ENCODE measurements around the gene KRTAP5-7.
"Not testable (repeated sequence)": the region's sequence is repeated elsewhere in the genome, so short reads cannot be mapped to it uniquely, and the experiment has no call there.

The KRTAP5-7 gene

GRCh38 chr11:71532036-71532610 is 5.1 kb downstream of the KRTAP5-7 start:
- TF ChIP-seq EZH2 (IDR thresholded peaks at IDR 0.05; ENCODE audit: borderline replicate concordance, low read length): no peak
- TF ChIP-seq, protein P1, sequence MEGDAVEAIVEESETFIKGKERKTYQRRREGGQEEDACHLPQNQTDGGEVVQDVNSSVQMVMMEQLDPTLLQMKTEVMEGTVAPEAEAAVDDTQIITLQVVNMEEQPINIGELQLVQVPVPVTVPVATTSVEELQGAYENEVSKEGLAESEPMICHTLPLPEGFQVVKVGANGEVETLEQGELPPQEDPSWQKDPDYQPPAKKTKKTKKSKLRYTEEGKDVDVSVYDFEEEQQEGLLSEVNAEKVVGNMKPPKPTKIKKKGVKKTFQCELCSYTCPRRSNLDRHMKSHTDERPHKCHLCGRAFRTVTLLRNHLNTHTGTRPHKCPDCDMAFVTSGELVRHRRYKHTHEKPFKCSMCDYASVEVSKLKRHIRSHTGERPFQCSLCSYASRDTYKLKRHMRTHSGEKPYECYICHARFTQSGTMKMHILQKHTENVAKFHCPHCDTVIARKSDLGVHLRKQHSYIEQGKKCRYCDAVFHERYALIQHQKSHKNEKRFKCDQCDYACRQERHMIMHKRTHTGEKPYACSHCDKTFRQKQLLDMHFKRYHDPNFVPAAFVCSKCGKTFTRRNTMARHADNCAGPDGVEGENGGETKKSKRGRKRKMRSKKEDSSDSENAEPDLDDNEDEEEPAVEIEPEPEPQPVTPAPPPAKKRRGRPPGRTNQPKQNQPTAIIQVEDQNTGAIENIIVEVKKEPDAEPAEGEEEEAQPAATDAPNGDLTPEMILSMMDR (IDR thresholded peaks at IDR 0.05; ENCODE audit: low read length): no peak
- Histone ChIP-seq H3K4me2 (ENCODE audit: low read length) (no peak overlapping the region), H3K36me3 (ENCODE audit: insufficient read depth, low read length) (no peaks in the 10 kb centered on the region), H3K9me2 (ENCODE audit: low read depth, low read length) (no peaks in the 10 kb centered on the region), H4K20me1 (ENCODE audit: insufficient read depth, low read length) (no peaks in the 10 kb centered on the region), H3K4me1 (ENCODE audit: insufficient read depth, low read length, severe bottlenecking) (no peaks in the 10 kb centered on the region), H3K27me3 (ENCODE audit: insufficient read depth, low read length) (no peaks in the 10 kb centered on the region), H3K79me2 (ENCODE audit: insufficient read depth, low read length) (no peaks in the 10 kb centered on the region), H3K9ac (ENCODE audit: low read length) (no peak overlapping the region), H3K4me3 (ENCODE audit: low read depth, low read length, poor library complexity, severe bottlenecking) (no peak overlapping the region), H3K27ac (ENCODE audit: low read depth, low read length, poor library complexity, severe bottlenecking) (no peak overlapping the region), H2AFZ (ENCODE audit: low read length) (no peak overlapping the region), H3K9me3 (ENCODE audit: low read length) (no peaks in the 10 kb centered on the region), H3F3A (ENCODE audit: insufficient read depth, low read length) (no peaks in the 10 kb centered on the region)

DNA sequence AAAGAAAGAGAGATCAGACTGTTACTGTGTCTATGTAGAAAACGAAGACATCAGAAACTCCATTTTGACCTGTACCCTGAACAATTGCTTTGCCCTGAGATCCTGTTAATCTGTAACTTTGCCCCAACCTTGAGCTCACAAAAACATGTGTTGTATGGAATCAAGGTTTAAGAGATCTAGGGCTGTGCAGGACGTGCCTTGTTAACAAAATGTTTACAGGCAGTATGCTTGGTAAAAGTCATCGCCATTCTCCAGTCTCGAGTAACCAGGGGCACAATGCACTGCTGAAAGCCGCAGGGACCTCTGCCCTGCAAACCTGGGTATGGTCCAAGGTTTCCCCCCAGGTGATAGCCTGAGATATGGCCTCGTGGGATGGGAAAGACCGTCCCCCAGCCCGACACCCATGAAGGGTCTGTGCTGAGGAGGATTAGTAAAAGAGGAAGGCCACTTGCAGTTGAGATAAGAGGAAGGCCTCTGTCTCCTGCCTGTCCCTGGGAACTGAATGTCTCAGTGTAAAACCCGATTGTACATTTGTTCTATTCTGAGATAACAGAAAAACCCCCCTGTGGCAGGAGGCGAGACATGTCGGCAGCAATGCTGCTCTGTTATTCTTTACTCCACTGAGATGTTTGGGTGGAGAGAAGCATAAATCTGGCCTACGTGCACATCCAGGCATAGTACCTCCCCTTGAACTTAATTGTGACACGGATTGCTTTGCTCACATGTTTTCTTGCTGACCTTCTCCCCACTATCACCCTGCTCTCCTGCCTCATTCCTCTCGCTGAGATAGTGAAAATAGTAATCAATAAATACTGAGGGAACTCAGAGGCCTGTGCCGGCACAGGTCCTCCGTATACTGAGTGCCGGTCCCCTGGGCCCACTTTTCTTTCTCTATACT is 7.9 kb downstream of the KRTAP5-7 start:
- not testable (repeated sequence) for H3K4me2 ChIP-seq (ENCODE audit: low read length); H3K9me3 ChIP-seq (ENCODE audit: low read length); H3K36me3 ChIP-seq (ENCODE audit: insufficient read depth, low read length)

GRCh38 chr11:71535825-71536224 is 8.8 kb downstream of the KRTAP5-7 start:
- Histone ChIP-seq H3K79me2 (ENCODE audit: insufficient read depth, low read length) (no peaks in the 10 kb centered on the region), H3K36me3 (ENCODE audit: insufficient read depth, low read length) (no peaks in the 10 kb centered on the region), H3K9ac (ENCODE audit: low read length) (no peak overlapping the region), H3K27me3 (ENCODE audit: insufficient read depth, low read length) (no peaks in the 10 kb centered on the region), H4K20me1 (ENCODE audit: insufficient read depth, low read length) (no peaks in the 10 kb centered on the region), H3K4me3 (ENCODE audit: low read depth, low read length, poor library complexity, severe bottlenecking) (no peak overlapping the region), H3F3A (ENCODE audit: insufficient read depth, low read length) (no peaks in the 10 kb centered on the region), H3K27ac (ENCODE audit: low read depth, low read length, poor library complexity, severe bottlenecking) (no peak overlapping the region), H2AFZ (ENCODE audit: low read length) (no peak overlapping the region), H3K9me2 (ENCODE audit: low read depth, low read length) (no peaks in the 10 kb centered on the region), H3K4me2 (ENCODE audit: low read length) (no peak overlapping the region), H3K9me3 (ENCODE audit: low read length) (no peaks in the 10 kb centered on the region), H3K4me1 (ENCODE audit: insufficient read depth, low read length, severe bottlenecking) (no peaks in the 10 kb centered on the region)
- no peak for TF ChIP-seq EZH2 (IDR thresholded peaks at IDR 0.05; ENCODE audit: borderline replicate concordance, low read length)
- TF ChIP-seq, protein P1 (IDR thresholded peaks at IDR 0.05; ENCODE audit: low read length): no peak

More for the DNA sequence above, 7.9 kb downstream of the KRTAP5-7 start:
- H4K20me1 ChIP-seq (ENCODE audit: insufficient read depth, low read length); H3K4me3 ChIP-seq (ENCODE audit: low read depth, low read length, poor library complexity, severe bottlenecking); H2AFZ ChIP-seq (ENCODE audit: low read length); H3K4me1 ChIP-seq (ENCODE audit: insufficient read depth, low read length, severe bottlenecking); H3K9ac ChIP-seq (ENCODE audit: low read length); H3K27ac ChIP-seq (ENCODE audit: low read depth, low read length, poor library complexity, severe bottlenecking); H3F3A ChIP-seq (ENCODE audit: insufficient read depth, low read length); H3K9me2 ChIP-seq (ENCODE audit: low read depth, low read length); H3K79me2 ChIP-seq (ENCODE audit: insufficient read depth, low read length); H3K27me3 ChIP-seq (ENCODE audit: insufficient read depth, low read length): not testable (repeated sequence)

Data from OCI-LY1 (cell line).